ENCODE measurements around the gene ASCL3. TPM values are rescaled to one million over a fixed set of nuclear protein-coding genes. Genes with fewer than 3 reads are reported as not detected.
"Not testable (repeated sequence)": the region's sequence is repeated elsewhere in the genome, so short reads cannot be mapped to it uniquely, and the experiment has no call there.

ASCL3 gene
- polyA plus RNA-seq, 1 donor from 2014 or later = not detected

DNA sequence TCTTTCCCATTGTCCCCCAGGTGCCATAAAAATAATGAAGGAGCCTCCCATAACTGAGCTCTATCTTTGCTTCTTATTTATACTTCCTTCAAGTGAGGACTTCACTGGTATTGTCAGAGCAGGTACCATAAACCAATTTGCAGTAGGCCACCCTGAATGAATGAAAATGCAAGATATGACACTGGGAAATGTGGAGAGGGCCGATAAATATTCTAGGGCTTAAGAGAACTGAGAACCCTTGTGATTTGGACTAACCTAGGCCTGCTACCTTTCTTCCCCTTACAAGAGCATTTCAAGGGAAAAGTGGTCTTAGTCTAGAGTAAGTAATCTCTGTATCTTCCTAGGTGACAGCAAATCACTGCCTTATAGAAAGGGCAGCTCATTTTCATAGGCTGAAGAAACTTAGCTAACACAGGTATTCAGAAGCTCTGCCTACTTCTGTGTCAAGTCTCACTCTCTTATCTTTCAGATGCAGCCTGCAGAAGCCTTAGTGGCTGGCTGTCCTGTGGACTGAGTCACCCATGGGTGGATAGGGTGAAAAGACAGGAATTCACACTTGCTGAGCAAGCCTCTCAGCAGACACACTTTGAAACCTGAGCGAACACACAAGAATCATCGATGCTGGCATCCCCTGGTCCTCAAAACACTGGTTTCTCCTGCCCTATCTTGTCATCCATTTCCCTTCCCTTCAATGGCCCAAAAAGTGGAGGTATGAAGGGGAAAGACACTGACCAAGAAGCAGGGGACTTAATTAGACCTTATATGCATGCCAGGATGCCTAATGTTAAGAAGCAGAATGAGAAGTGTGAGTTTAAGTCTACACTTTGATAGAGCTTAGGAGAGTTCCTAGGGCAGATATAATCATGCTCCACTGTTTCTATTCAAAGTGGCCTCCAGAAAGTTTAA lies 45.8 kb upstream of the ASCL3 start:
- Histone ChIP-seq H3K9me3 (ENCODE audit: low read length) (no peaks in the 10 kb centered on the region), H3K27me3 (ENCODE audit: insufficient read depth, low read depth, low read length) (no peaks in the 10 kb centered on the region), H3K4me3 (ENCODE audit: low read length) (no peak overlapping the region), H3K36me3 (ENCODE audit: insufficient read depth, low read length) (no peaks in the 10 kb centered on the region), H3K27ac (ENCODE audit: low read length) (no peak overlapping the region), H3F3A (ENCODE audit: insufficient read depth, low read length, poor library complexity, severe bottlenecking) (no peaks in the 10 kb centered on the region), H3K9me2 (ENCODE audit: insufficient read depth, low read length) (no peaks in the 10 kb centered on the region), H3K4me2 (ENCODE audit: low read length) (no peak overlapping the region), H2AFZ (ENCODE audit: low read depth, low read length) (no peak overlapping the region), H3K79me2 (replicated peaks; ENCODE audit: insufficient read depth, low read length) (no peaks in the 10 kb centered on the region), H3K9ac (ENCODE audit: low read length) (no peak overlapping the region), H4K20me1 (ENCODE audit: insufficient read depth) (no peaks in the 10 kb centered on the region)
- no peak for TF ChIP-seq TAF1 (IDR thresholded peaks at IDR 0.05; ENCODE audit: low read depth)
- no peak for TF ChIP-seq EZH2 (IDR thresholded peaks at IDR 0.05; ENCODE audit: borderline replicate concordance, insufficient read depth, low read length, poor library complexity, severe bottlenecking)
- TF ChIP-seq MXI1 (conservative IDR thresholded peaks at IDR 0.05; ENCODE audit: poor library complexity, severe bottlenecking) = no peak
- TF ChIP-seq POLR2AphosphoS5 (IDR thresholded peaks at IDR 0.05) = no peak
- TF ChIP-seq CTCF (IDR thresholded peaks at IDR 0.05; ENCODE audit: poor library complexity, severe bottlenecking) = no peak
- TF ChIP-seq SMC3 (conservative IDR thresholded peaks at IDR 0.05; ENCODE audit: poor library complexity) = no peak
- no peak for TF ChIP-seq RAD21 (conservative IDR thresholded peaks at IDR 0.05)
- TF ChIP-seq REST (IDR thresholded peaks at IDR 0.05; ENCODE audit: borderline replicate concordance) = no peak
- TF ChIP-seq EP300 (conservative IDR thresholded peaks at IDR 0.05; ENCODE audit: poor library complexity, severe bottlenecking) = no peak

DNA sequence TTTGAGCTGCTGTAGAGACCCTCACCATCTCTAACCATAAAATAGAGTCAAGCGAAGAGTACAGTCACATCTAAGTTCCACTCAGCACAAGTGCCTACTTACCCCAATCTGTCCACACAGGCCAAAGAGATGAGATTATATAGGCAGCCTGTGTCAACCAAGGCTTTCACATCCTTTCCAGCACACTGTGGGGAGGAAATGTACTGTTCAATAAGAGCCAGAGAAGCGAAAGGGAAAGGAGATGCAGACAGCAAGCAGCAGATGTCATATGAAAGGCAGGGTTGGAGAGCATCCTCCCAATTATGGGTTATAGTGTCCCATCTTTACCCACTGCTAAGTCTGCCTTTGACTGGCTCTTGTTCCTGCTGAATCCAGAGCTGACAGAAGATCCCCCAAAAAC lies 44.6 kb upstream of the ASCL3 start:
- H4K20me1 ChIP-seq (ENCODE audit: insufficient read depth) = no peaks in the 10 kb centered on the region
- H3K79me2 ChIP-seq (replicated peaks; ENCODE audit: insufficient read depth, low read length) = no peaks in the 10 kb centered on the region
- no peak overlapping the region for H2AFZ ChIP-seq (ENCODE audit: low read depth, low read length)
- no peaks in the 10 kb centered on the region for H3F3A ChIP-seq (ENCODE audit: insufficient read depth, low read length, poor library complexity, severe bottlenecking)
- no peak overlapping the region for H3K4me3 ChIP-seq (ENCODE audit: low read length)
- H3K9me3 ChIP-seq (ENCODE audit: low read length) = no peaks in the 10 kb centered on the region
- no peaks in the 10 kb centered on the region for H3K36me3 ChIP-seq (ENCODE audit: insufficient read depth, low read length)
- H3K9ac ChIP-seq (ENCODE audit: low read length) = no peak overlapping the region
- no peak overlapping the region for H3K27ac ChIP-seq (ENCODE audit: low read length)
- H3K9me2 ChIP-seq (ENCODE audit: insufficient read depth, low read length) = no peaks in the 10 kb centered on the region
- TF ChIP-seq EZH2 (IDR thresholded peaks at IDR 0.05; ENCODE audit: borderline replicate concordance, insufficient read depth, low read length, poor library complexity, severe bottlenecking) (no peak), TAF1 (IDR thresholded peaks at IDR 0.05; ENCODE audit: low read depth) (no peak), SMC3 (conservative IDR thresholded peaks at IDR 0.05; ENCODE audit: poor library complexity) (no peak), RAD21 (conservative IDR thresholded peaks at IDR 0.05) (no peak), POLR2AphosphoS5 (IDR thresholded peaks at IDR 0.05) (no peak), MXI1 (conservative IDR thresholded peaks at IDR 0.05; ENCODE audit: poor library complexity, severe bottlenecking) (no peak), EP300 (conservative IDR thresholded peaks at IDR 0.05; ENCODE audit: poor library complexity, severe bottlenecking) (no peak), CTCF (IDR thresholded peaks at IDR 0.05; ENCODE audit: poor library complexity, severe bottlenecking) (no peak), REST (IDR thresholded peaks at IDR 0.05; ENCODE audit: borderline replicate concordance) (no peak)
- H3K4me2 ChIP-seq (ENCODE audit: low read length) = no peak overlapping the region
- H3K27me3 ChIP-seq (ENCODE audit: insufficient read depth, low read depth, low read length) = no peaks in the 10 kb centered on the region

GRCh38 chr11:8986772-8987171 lies 44.0 kb upstream of the ASCL3 start:
- H3K27ac ChIP-seq (ENCODE audit: low read length); H3K4me2 ChIP-seq (ENCODE audit: low read length); H3K79me2 ChIP-seq (replicated peaks; ENCODE audit: insufficient read depth, low read length): not testable (repeated sequence)

More at GRCh38 chr11:8986772-8987171, 44.0 kb upstream of the ASCL3 start:
- not testable (repeated sequence) for H3K9me3 ChIP-seq (ENCODE audit: low read length); H4K20me1 ChIP-seq (ENCODE audit: insufficient read depth); H3K9me2 ChIP-seq (ENCODE audit: insufficient read depth, low read length); H3K9ac ChIP-seq (ENCODE audit: low read length); H3K4me3 ChIP-seq (ENCODE audit: low read length); H3K27me3 ChIP-seq (ENCODE audit: insufficient read depth, low read depth, low read length); H2AFZ ChIP-seq (ENCODE audit: low read depth, low read length); H3F3A ChIP-seq (ENCODE audit: insufficient read depth, low read length, poor library complexity, severe bottlenecking); H3K36me3 ChIP-seq (ENCODE audit: insufficient read depth, low read length)
